Ovary (tissue), 9 donors: ENCODE data around the gene SGTA. TPM values are rescaled to one million over a fixed set of nuclear protein-coding genes. Genes with fewer than 3 reads are reported as not detected.

Source experiments
- DNase-seq, 5 donors: peaks; one replicate each; pipeline ENCODE4 v3.0.0-alpha.2; 2019 to 2020
- H3K27ac ChIP-seq, 2 donors: fragments of 200-600 bp; one replicate each; pipeline versions ENCODE4 v1.5.1 to v1.8.0; 2019 to 2022
- H3K27me3 ChIP-seq: fragments of 200-600 bp; one replicate; pipeline ENCODE4 v1.8.0; 2022
- H3K36me3 ChIP-seq: fragments of 200-600 bp; sonication (generic); one replicate; pipeline ENCODE4 v1.5.1; 2019
- H3K4me1 ChIP-seq: one replicate; pipeline ENCODE4 v1.8.1; 2013; ENCODE audit warnings: mild to moderate bottlenecking, moderate library complexity; ENCODE audit not compliant: insufficient read depth
- H3K4me3 ChIP-seq: fragments of 200-600 bp; sonication (generic); one replicate; pipeline ENCODE4 v1.5.1; 2017
- H3K9me3 ChIP-seq, 2 donors: fragments of 200-600 bp in 1 of 2; sonication (generic) in 1 of 2; one replicate each; pipeline versions ENCODE4 v1.5.1 to v1.8.1; 2013 to 2019; ENCODE audit warnings: mild to moderate bottlenecking in 1 of 2, moderate library complexity in 1 of 2
- EP300 ChIP-seq: sonication (generic); formaldehyde crosslinking; IDR thresholded peaks from one replicate; pipeline ENCODE4 v1.6.1; 2017; ENCODE audit warnings: antibody characterized with exemption
- POLR2A ChIP-seq: fragments of 450-650 bp; IDR thresholded peaks from one replicate; pipeline ENCODE4 v1.6.1; 2017; ENCODE audit warnings: antibody characterized with exemption, mild to moderate bottlenecking, moderate library complexity
- WGBS, 3 donors: extraction: QIAGEN DNeasy Blood & Tissue Kit in 1 of 3; methylation state at CpG; one replicate each; pipeline versions ENCODE4 v1.1.5 to v1.1.7; 2013 to 2017; 5-methylcytosine and 5-hydroxymethylcytosine counted together
- intact Hi-C, 4 donors: fragments of 100-400 bp; cut with DNase I; formaldehyde crosslinking; loops; one replicate each; pipeline versions ENCODE4 v1.11.0 to v1.15.1; 2022 to 2023
- polyA plus RNA-seq, 2 donors: library from polyadenylated mRNA; stranded (reverse); fragments of 200-250 nt in 1 of 2; fragments of 350-450 nt in 1 of 2; fragmentation: Illumina TruSeq in 1 of 2; extraction: RNeasy Lipid Tissue Mini Kit (QIAGEN cat#74804) in 1 of 2; gene quantifications; one replicate each; pipeline ENCODE4 v1.2.3, GENCODE V29; 2013 to 2014
- total RNA-seq, 7 donors: library from RNA; depleted of rRNA in 2 of 7; stranded (reverse); fragments of >200 nt in 2 of 7; fragmentation: NEBNext Ultra II Directional in 3 of 7; extraction: Animal tissue kit (Norgen Biotek cat#: 25700) in 3 of 7; gene quantifications; one replicate each; pipeline versions ENCODE4 v1.1.0 to v1.2.4, GENCODE V29; 2016 to 2023
- TF ChIP-seq, protein P1 (sequence below), 3 donors: fragments of 450-650 bp in 2 of 3; fragments of 200-600 bp in 1 of 3; IDR thresholded peaks; one replicate each; pipeline versions ENCODE4 v1.5.1 to v1.8.0; 2016 to 2022; ENCODE audit warnings: antibody characterized with exemption in 3 of 3, mild to moderate bottlenecking in 1 of 3
- donor health status: DM: no; HTN: no; CAD: no; lungs with moderate emphysema.
- donor health status: DM: no; HTN: no; CAD: no.
- donor health status: Bipolar disorder and iron deficiency.
- donor health status: DM: yes; HTN: yes; CAD: no.
- donor health status: DM: no; HTN: no; CAD: no.
- donor health status: DM: yes; HTN: yes; CAD: no.

SGTA gene
- total and polyA plus RNA-seq, 9 donors, result 27.0 to 65.5 (median 53.4) TPM

- H3K9me3 ChIP-seq, result no peaks in the 10 kb centered on the region
- no peak overlapping the region for H3K4me3 ChIP-seq
- no peaks in the 10 kb centered on the region for H3K4me1 ChIP-seq
- 85 to 90% (median 86%) methylated on average over 16 of the region's 16 CpGs for WGBS, 3 donors
- H3K27ac ChIP-seq, result no peak overlapping the region
- intact Hi-C loops, result no loop called here
- no peak for DNase-seq
- H3K27me3 ChIP-seq, result no peaks in the 10 kb centered on the region
- no peak for TF ChIP-seq EP300
- H3K36me3 ChIP-seq, result no peaks in the 10 kb centered on the region
These were observed 27.7 kb downstream of the SGTA start for GRCh38 chr19:2755448-2755705.

DNA sequence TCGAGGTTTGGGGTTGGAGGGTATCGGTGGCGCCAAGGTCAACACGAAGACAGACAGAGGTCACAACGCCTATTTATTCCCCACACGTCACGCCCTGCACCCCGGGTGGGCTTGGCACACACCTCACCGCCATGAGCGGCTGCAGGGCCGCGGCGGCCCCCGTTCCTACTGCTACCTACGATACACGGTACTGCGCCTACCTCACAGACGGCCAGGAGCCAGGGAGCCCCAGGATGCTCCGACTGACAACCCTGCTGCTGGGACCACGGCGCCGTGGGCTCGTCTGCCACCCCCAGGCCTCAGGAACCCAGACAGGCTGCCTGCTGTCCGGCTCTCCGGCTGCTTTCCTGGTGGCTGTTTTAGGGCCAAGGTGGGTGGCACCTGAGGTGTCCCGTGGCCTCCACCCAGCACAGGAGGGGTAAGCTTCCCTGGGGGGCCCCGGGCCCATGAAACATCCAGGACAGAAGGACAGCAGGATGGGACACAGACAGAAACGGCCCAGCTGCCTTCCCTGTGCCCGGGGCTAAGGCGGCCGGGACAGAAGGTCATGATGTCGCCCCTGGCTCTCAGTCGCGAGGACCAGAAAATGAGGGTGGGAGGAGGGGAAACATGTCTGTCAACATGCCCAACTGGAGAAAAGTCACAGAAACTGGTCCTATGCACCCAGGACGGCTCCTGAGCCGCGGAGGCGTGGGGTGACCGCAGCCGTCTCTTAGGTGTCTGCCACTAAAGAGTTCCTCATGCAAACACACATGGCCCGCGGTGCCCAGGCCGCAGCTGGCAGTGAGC lies 28.2 kb downstream of the SGTA start:
- no peaks in the 10 kb centered on the region for H3K4me1 ChIP-seq

DNA sequence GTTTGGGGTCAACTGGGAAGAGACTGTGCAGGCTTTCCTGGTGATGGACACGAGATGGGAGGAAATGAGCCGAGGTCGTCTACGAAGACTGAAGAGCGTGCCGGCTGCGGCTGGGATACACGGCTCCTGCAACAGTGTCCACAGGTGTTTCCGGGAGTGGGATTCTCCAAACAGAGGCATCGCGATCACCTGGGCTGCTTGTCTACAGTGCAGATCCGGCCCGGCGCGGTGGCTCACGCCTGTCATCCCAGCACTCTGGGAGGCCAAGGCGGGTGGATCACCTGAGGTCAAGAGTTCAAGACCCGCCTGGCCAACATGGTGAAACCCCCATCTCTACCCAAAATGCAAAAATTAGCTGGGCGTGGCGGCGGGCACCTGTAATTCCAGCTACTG lies 31.6 kb downstream of the SGTA start:
- H3K4me3 ChIP-seq, result no peak overlapping the region
- intact Hi-C loops, result loop anchor here in 3 of 4 donors (5.0 kb wide), 2 partner anchors 99 to 104 kb away; no protein-coding TSS in a partner anchor
- no peaks in the 10 kb centered on the region for H3K36me3 ChIP-seq
- H3K9me3 ChIP-seq, result no peaks in the 10 kb centered on the region
- TF ChIP-seq, protein P1, sequence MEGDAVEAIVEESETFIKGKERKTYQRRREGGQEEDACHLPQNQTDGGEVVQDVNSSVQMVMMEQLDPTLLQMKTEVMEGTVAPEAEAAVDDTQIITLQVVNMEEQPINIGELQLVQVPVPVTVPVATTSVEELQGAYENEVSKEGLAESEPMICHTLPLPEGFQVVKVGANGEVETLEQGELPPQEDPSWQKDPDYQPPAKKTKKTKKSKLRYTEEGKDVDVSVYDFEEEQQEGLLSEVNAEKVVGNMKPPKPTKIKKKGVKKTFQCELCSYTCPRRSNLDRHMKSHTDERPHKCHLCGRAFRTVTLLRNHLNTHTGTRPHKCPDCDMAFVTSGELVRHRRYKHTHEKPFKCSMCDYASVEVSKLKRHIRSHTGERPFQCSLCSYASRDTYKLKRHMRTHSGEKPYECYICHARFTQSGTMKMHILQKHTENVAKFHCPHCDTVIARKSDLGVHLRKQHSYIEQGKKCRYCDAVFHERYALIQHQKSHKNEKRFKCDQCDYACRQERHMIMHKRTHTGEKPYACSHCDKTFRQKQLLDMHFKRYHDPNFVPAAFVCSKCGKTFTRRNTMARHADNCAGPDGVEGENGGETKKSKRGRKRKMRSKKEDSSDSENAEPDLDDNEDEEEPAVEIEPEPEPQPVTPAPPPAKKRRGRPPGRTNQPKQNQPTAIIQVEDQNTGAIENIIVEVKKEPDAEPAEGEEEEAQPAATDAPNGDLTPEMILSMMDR (IDR thresholded peaks at IDR 0.05), result no peak
- TF ChIP-seq POLR2A (no peak), EP300 (no peak)
- WGBS, 3 donors, result 78 to 88% (median 81%) methylated on average over 20 to 21 of the region's 21 CpGs
- no peak for DNase-seq
- H3K27me3 ChIP-seq, result no peaks in the 10 kb centered on the region
- H3K27ac ChIP-seq, result no peak overlapping the region
- peaks cover 3% of the 10 kb centered on the region for H3K4me1 ChIP-seq

More for the DNA sequence above, 28.2 kb downstream of the SGTA start:
- no peak overlapping the region for H3K4me3 ChIP-seq
- no peak for TF ChIP-seq POLR2A
- TF ChIP-seq, protein P1 (IDR thresholded peaks at IDR 0.05), result no peak
- TF ChIP-seq EP300, result no peak
- H3K36me3 ChIP-seq, result no peaks in the 10 kb centered on the region
- H3K27me3 ChIP-seq, result no peaks in the 10 kb centered on the region
- intact Hi-C loops, result loop anchor here in 3 of 4 donors (5.0 kb wide), 2 partner anchors 103 to 108 kb away; no protein-coding TSS in a partner anchor
- no peaks in the 10 kb centered on the region for H3K9me3 ChIP-seq
- H3K27ac ChIP-seq, result no peak overlapping the region
- no peak for DNase-seq
- WGBS, 3 donors, result 83 to 89% (median 85%) methylated on average over 43 of the region's 43 CpGs

- H3K9me3 ChIP-seq, result no peaks in the 10 kb centered on the region
- intact Hi-C loops, result loop anchor here in 3 of 4 donors (5.0 kb wide), 2 partner anchors 99 to 104 kb away; no protein-coding TSS in a partner anchor
- no peak for DNase-seq
- TF ChIP-seq, protein P1 (IDR thresholded peaks at IDR 0.05), result no peak
- no peak for TF ChIP-seq POLR2A
- no peak for TF ChIP-seq EP300
- H3K27ac ChIP-seq, result no peak overlapping the region
- no peak overlapping the region for H3K4me3 ChIP-seq
- no peaks in the 10 kb centered on the region for H3K27me3 ChIP-seq
- WGBS, 3 donors, result 64 to 74% (median 69%) methylated on average over 17 of the region's 17 CpGs
- H3K4me1 ChIP-seq, result peaks cover 3% of the 10 kb centered on the region
- H3K36me3 ChIP-seq, result no peaks in the 10 kb centered on the region
These were observed 32.1 kb downstream of the SGTA start for GRCh38 chr19:2750808-2751437.

DNA sequence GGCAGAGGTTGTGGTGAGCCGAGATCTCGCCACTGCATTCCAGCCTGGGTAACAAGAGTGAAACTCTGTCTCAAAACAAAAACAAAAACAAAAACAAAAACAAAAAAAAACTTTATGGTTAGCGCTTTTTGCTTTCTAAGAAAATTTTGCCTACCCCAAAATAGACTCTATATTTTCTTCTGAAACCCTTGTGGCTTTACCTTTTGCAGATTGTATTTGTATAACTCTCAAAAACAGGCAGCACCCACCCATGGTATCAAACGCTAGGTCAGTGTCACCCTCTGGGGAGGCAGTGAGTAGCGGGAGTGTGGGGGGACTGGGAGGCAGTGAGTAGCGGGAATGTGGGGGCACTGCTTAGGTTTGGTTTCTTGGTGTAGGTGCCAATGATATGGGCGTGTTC lies 35.7 kb downstream of the SGTA start:
- Histone ChIP-seq H3K36me3 (no peaks in the 10 kb centered on the region), H3K4me1 (peaks cover 3% of the 10 kb centered on the region), H3K27ac (no peak overlapping the region), H3K4me3 (no peak overlapping the region), H3K9me3 (no peaks in the 10 kb centered on the region), H3K27me3 (no peaks in the 10 kb centered on the region)
- intact Hi-C loops, result no loop called here
- WGBS, 3 donors, result 73 to 75% (median 73%) methylated on average over 7 of the region's 7 CpGs
- TF ChIP-seq EP300, result no peak
- no peak for TF ChIP-seq POLR2A
- TF ChIP-seq, protein P1 (IDR thresholded peaks at IDR 0.05), result no peak
- no peak for DNase-seq
